Effector memory CD4-positive, alpha-beta T cell (primary cell): ENCODE data around the gene ARFGAP2.
"Not testable (repeated sequence)": the region's sequence is repeated elsewhere in the genome, so short reads cannot be mapped to it uniquely, and the experiment has no call there.

ENCODE experiments used
- DNase-seq, 3 donors: peaks; one replicate each; pipeline ENCODE4 v3.0.0-alpha.2; 2020
- H3K27ac ChIP-seq: 2 replicates; pipeline ENCODE4 v1.7.0; 2013; ENCODE audit warnings: mild to moderate bottlenecking, low read length, moderate library complexity; ENCODE audit not compliant: insufficient read depth, poor library complexity, severe bottlenecking
- H3K27me3 ChIP-seq: replicated peaks from 2 replicates; pipeline ENCODE4 v1.7.0; 2013; ENCODE audit warnings: mild to moderate bottlenecking, low read length; ENCODE audit not compliant: insufficient read depth, control insufficient read depth, poor library complexity, severe bottlenecking
- H3K36me3 ChIP-seq: 2 replicates; pipeline ENCODE4 v1.7.0; 2013; ENCODE audit warnings: mild to moderate bottlenecking, low read length, moderate library complexity; ENCODE audit not compliant: control insufficient read depth, insufficient read depth
- H3K4me1 ChIP-seq: 2 replicates; pipeline ENCODE4 v1.7.0; 2013; ENCODE audit warnings: low read length, mild to moderate bottlenecking; ENCODE audit not compliant: control insufficient read depth, insufficient read depth, poor library complexity, severe bottlenecking
- H3K4me3 ChIP-seq: 2 replicates; pipeline ENCODE4 v1.7.0; 2013; ENCODE audit warnings: low read length, low read depth, mild to moderate bottlenecking; ENCODE audit not compliant: insufficient read depth, poor library complexity, severe bottlenecking
- H3K9me3 ChIP-seq: 2 replicates; pipeline ENCODE4 v1.7.0; 2013; ENCODE audit warnings: mild to moderate bottlenecking, low read length, moderate library complexity; ENCODE audit not compliant: control insufficient read depth

Gene ARFGAP2

GRCh38 chr11:47208008-47208552, 31.4 kb upstream of the ARFGAP2 start:
- H3K27me3 ChIP-seq, H3K4me3 ChIP-seq, H3K27ac ChIP-seq, H3K36me3 ChIP-seq, H3K9me3 ChIP-seq, DNase-seq, H3K4me1 ChIP-seq: not testable (repeated sequence)

GRCh38 chr11:47207459-47207858, 30.8 kb upstream of the ARFGAP2 start:
- DNase-seq = no peak
- Histone ChIP-seq H3K27ac (no peak overlapping the region), H3K4me3 (no peak overlapping the region), H3K27me3 (no peaks in the 10 kb centered on the region), H3K4me1 (no peaks in the 10 kb centered on the region), H3K9me3 (no peaks in the 10 kb centered on the region), H3K36me3 (no peaks in the 10 kb centered on the region)

GRCh38 chr11:47206577-47206976, 29.9 kb upstream of the ARFGAP2 start:
- not testable (repeated sequence) for DNase-seq, H3K27ac ChIP-seq

GRCh38 chr11:47204637-47204989, 27.9 kb upstream of the ARFGAP2 start:
- H3K27me3 ChIP-seq = no peaks in the 10 kb centered on the region
- no peak overlapping the region for H3K4me3 ChIP-seq
- H3K27ac ChIP-seq = no peak overlapping the region
- H3K9me3 ChIP-seq = no peaks in the 10 kb centered on the region
- no peaks in the 10 kb centered on the region for H3K4me1 ChIP-seq
- no peaks in the 10 kb centered on the region for H3K36me3 ChIP-seq
- no peak for DNase-seq

More at GRCh38 chr11:47206577-47206976, 29.9 kb upstream of the ARFGAP2 start:
- not testable (repeated sequence) for H3K9me3 ChIP-seq, H3K36me3 ChIP-seq, H3K27me3 ChIP-seq, H3K4me3 ChIP-seq, H3K4me1 ChIP-seq

- no peaks in the 10 kb centered on the region for H3K4me1 ChIP-seq
- DNase-seq = no peak
- H3K36me3 ChIP-seq = no peaks in the 10 kb centered on the region
- H3K4me3 ChIP-seq = no peak overlapping the region
- H3K9me3 ChIP-seq = no peaks in the 10 kb centered on the region
- H3K27me3 ChIP-seq = no peaks in the 10 kb centered on the region
- no peak overlapping the region for H3K27ac ChIP-seq
Observed at GRCh38 chr11:47202576-47202975, 25.9 kb upstream of the ARFGAP2 start.

GRCh38 chr11:47201015-47201414, 24.3 kb upstream of the ARFGAP2 start:
- no peaks in the 10 kb centered on the region for H3K9me3 ChIP-seq
- no peaks in the 10 kb centered on the region for H3K36me3 ChIP-seq
- no peak for DNase-seq
- H3K4me1 ChIP-seq = no peaks in the 10 kb centered on the region
- H3K27ac ChIP-seq = no peak overlapping the region
- no peaks in the 10 kb centered on the region for H3K27me3 ChIP-seq
- no peak overlapping the region for H3K4me3 ChIP-seq

GRCh38 chr11:47198161-47198560, 21.5 kb upstream of the ARFGAP2 start:
- H3K4me3 ChIP-seq, H3K9me3 ChIP-seq, H3K27me3 ChIP-seq, H3K36me3 ChIP-seq, H3K27ac ChIP-seq, H3K4me1 ChIP-seq, DNase-seq: not testable (repeated sequence)

GRCh38 chr11:47192111-47192510, 15.4 kb upstream of the ARFGAP2 start:
- Histone ChIP-seq H3K4me1 (no peaks in the 10 kb centered on the region), H3K27ac (no peak overlapping the region), H3K9me3 (no peaks in the 10 kb centered on the region), H3K36me3 (no peaks in the 10 kb centered on the region), H3K4me3 (no peak overlapping the region), H3K27me3 (peaks cover 1% of the 10 kb centered on the region)
- no peak for DNase-seq

GRCh38 chr11:47191137-47191536, 14.5 kb upstream of the ARFGAP2 start:
- H3K36me3 ChIP-seq, DNase-seq, H3K27me3 ChIP-seq, H3K4me1 ChIP-seq, H3K27ac ChIP-seq, H3K4me3 ChIP-seq, H3K9me3 ChIP-seq: not testable (repeated sequence)

GRCh38 chr11:47189100-47189834, 12.6 kb upstream of the ARFGAP2 start:
- H3K36me3 ChIP-seq = no peaks in the 10 kb centered on the region

More at GRCh38 chr11:47189100-47189834, 12.6 kb upstream of the ARFGAP2 start:
- no peaks in the 10 kb centered on the region for H3K9me3 ChIP-seq
- H3K27ac ChIP-seq = no peak overlapping the region
- no peak overlapping the region for H3K4me3 ChIP-seq
- peaks cover 14% of the 10 kb centered on the region for H3K27me3 ChIP-seq
- DNase-seq = no peak
- peaks cover 11% of the 10 kb centered on the region for H3K4me1 ChIP-seq
